ENCODE data around the gene EIF4G2.

- TF ChIP-seq CTCF (IDR thresholded peaks at IDR 0.05 in 4 of 5, conservative IDR thresholded peaks at IDR 0.05 in 1 of 5) (peak in 1 of 5 experiments; percentile 17), POLR2A (IDR thresholded peaks at IDR 0.05) (no peak)
Measured at GRCh38 chr11:10857459-10857708, 48.7 kb upstream of the EIF4G2 start.

Measured in gastrocnemius medialis (tissue), 4 donors.